Retinal pigment epithelial cell (primary cell): ENCODE results near the gene PCK2.

Experiments
- DNase-seq: peaks from one replicate; pipeline ENCODE4 v3.0.0-alpha.2; 2010; ENCODE audit warnings: low read depth
- H3K4me3 ChIP-seq: 2 replicates; pipeline ENCODE4 v1.5.1; 2011; ENCODE audit warnings: mild to moderate bottlenecking, low read length, control low read depth, moderate library complexity
- TF ChIP-seq, protein P1 (sequence below): conservative IDR thresholded peaks from 2 replicates; pipeline ENCODE4 v1.5.1; 2011; ENCODE audit warnings: low read depth, low read length, control low read depth, inconsistent platforms

PCK2 gene

DNA sequence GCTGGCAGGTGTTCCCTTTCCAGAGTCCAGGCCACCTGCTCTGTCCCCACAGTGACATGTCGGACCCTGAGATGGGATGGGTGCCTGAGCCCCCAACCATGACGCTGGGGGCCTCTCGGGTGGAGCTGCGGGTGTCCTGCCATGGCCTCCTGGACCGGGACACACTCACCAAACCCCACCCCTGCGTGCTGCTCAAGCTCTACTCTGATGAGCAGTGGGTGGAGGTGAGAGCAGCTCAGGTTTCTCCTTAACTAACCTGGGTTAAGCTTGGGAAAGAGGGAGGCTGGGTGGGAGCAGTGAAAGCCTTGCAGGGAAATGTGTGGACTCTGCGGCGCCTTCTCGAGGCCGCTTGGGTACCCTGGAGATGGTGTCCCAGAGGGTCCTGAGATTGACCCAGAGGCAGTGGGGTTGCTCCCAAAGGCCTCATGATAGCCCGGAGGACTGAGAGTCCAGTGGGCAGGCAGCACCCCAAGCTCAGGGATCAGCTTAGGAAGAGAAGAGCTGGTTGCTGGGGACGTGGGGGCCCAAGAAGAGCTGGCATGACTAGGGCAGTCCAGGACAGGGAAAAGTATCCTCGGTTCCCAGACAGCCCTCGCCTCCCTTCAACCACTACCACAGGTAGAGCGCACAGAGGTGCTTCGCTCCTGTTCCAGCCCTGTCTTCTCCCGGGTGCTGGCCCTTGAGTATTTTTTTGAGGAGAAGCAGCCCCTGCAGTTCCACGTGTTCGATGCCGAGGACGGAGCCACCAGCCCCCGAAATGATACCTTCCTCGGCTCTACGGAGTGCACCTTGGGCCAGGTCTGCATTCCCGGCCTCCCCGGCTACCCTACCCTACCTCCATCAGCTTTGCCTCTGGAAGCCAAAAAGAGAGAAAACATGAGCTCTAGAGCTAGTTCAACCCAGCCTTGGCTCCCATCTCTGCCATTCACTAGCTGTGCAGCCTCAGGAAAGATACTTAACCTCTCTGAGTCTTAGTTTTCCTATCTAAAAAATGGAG lies 20.9 kb upstream of the PCK2 start:
- DNase-seq, result no peak
- TF ChIP-seq, protein P1, sequence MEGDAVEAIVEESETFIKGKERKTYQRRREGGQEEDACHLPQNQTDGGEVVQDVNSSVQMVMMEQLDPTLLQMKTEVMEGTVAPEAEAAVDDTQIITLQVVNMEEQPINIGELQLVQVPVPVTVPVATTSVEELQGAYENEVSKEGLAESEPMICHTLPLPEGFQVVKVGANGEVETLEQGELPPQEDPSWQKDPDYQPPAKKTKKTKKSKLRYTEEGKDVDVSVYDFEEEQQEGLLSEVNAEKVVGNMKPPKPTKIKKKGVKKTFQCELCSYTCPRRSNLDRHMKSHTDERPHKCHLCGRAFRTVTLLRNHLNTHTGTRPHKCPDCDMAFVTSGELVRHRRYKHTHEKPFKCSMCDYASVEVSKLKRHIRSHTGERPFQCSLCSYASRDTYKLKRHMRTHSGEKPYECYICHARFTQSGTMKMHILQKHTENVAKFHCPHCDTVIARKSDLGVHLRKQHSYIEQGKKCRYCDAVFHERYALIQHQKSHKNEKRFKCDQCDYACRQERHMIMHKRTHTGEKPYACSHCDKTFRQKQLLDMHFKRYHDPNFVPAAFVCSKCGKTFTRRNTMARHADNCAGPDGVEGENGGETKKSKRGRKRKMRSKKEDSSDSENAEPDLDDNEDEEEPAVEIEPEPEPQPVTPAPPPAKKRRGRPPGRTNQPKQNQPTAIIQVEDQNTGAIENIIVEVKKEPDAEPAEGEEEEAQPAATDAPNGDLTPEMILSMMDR, result no peak
- H3K4me3 ChIP-seq, result no peak overlapping the region

DNA sequence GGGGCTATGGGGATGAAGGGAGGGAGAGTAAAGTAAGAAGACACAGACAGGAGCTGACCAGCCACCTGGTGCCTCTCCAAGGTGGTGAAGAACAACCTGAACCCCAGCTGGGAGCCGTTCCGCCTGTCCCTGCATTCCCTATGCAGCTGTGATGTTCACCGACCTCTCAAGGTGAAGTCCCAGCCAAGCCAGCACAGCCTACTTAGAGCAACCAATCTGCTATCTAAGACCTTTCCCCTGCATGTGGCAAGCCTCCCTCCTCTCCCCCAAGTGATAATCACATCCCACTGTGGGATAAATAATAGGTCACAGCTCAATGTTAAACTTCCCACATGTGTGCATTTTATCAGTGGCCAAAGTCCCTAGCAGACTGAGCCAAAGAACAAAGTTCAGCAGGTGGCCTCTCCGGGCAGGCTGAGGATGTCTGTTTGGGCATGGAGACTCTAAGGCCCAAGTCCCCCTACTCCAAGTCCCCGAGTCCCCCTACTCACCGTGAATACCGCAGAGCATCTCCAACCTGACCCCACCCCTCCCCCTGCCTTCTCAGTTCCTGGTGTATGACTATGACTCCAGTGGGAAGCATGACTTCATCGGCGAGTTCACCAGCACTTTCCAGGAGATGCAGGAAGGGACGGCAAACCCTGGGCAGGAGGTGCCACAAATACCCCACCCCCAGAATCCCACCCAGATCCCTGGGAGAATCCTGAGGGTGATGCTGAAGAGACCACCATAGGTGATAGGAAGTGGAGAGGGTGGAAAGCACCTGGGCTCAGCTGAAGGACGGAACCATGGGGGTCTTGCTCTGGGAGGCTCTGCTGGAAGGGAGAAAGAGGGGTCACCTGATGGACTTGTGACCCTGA lies 19.3 kb upstream of the PCK2 start:
- TF ChIP-seq, protein P1, result no peak
- no peak overlapping the region for H3K4me3 ChIP-seq
- DNase-seq, result no peak

DNA sequence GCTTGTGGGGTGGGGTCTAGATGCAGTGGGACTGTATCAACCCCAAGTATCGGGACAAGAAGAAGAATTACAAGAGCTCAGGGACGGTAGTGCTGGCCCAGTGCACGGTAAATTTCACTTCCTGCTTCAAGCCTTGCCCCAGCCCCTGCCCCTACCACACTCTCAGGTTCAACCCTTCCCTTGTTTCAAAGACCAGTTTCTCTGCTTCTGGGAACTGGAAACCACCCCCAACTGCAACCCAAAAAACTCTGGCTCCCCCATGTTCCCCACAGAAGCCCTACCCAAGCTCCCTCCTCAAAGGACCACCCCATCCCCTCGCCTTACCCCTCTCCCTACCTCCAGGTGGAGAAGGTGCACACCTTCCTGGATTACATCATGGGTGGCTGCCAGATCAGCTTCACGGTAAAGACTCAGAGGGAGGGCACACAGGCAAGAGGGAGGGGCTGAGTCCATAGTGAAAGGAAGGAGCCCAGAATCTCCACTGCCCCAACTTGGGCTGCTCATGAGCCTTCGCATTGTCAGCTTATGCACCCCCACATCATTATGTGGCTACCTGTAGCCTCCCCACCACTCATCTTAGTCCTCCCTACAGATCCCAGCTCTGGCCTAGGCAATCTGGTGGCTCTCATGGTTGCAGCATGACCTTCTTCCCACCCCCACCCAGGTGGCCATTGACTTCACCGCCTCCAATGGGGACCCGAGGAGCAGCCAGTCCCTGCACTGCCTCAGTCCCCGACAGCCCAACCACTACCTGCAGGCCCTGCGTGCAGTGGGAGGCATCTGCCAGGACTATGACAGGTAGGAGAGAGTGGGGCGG lies 18.4 kb upstream of the PCK2 start:
- TF ChIP-seq, protein P1, result no peak
- no peak overlapping the region for H3K4me3 ChIP-seq

DNA sequence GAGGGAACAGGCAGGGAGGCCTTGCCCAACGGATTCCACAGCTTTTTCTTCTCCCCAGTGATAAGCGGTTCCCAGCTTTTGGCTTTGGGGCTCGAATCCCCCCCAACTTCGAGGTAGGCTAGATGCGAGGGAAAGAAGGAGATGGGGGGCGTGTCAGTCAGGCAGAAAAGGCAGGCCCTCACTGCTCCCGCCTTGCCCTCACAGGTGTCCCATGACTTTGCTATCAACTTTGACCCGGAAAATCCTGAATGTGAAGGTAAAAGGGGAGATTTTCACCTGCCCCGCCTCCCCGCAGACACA lies 17.9 kb upstream of the PCK2 start:
- H3K4me3 ChIP-seq, result no peak overlapping the region
- no peak for DNase-seq
- TF ChIP-seq, protein P1, result no peak

More for the DNA sequence above, 18.4 kb upstream of the PCK2 start:
- no peak for DNase-seq

DNA sequence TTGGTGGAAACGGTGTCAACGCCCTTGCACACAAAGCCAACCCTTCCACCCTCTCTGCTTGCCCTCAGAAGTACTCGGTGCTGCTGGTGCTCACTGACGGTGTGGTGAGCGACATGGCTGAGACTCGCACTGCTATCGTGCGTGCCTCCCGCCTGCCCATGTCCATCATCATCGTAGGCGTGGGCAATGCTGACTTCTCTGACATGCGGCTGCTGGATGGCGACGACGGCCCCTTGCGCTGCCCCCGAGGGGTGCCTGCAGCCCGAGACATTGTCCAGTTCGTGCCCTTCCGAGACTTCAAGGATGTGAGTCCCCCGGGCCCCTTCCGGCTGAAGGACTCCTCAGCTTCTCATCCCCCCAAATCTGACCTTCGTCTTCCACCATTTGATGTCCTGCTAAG lies 17.0 kb upstream of the PCK2 start:
- no peak overlapping the region for H3K4me3 ChIP-seq
- TF ChIP-seq, protein P1, result no peak
- no peak for DNase-seq

DNA sequence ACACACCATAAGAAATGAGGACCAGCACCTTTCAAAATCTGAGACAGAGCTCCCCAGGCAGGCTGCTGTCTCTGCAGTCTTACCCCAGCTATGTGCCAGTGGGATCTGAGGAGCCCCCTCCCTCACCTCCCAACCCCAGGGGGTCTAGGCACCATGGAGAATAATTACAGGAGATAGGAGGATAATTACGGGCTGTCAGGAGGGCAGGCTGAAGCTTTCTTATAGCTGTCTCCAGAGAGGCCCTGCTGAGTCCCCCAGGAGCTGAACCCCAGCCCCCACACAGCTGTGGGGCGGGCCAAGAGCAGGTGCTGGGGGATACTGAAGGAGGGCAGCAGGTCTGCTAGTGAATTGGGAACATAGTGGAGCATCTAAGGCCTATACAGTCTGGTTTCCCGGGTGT lies 16.0 kb upstream of the PCK2 start:
- no peak overlapping the region for H3K4me3 ChIP-seq
- TF ChIP-seq, protein P1, result no peak
- no peak for DNase-seq
